HG03196 (cell line): ENCODE results near the gene PRDM5.
"Not testable (repeated sequence)": the region's sequence is repeated elsewhere in the genome, so short reads cannot be mapped to it uniquely, and the experiment has no call there.

Source experiments
- ATAC-seq: cut with Tn5 transposase; IDR thresholded peaks from one replicate; pipeline ENCODE4 v1.9.1; 2021; ENCODE audit not compliant: unreplicated experiment

PRDM5 gene

DNA sequence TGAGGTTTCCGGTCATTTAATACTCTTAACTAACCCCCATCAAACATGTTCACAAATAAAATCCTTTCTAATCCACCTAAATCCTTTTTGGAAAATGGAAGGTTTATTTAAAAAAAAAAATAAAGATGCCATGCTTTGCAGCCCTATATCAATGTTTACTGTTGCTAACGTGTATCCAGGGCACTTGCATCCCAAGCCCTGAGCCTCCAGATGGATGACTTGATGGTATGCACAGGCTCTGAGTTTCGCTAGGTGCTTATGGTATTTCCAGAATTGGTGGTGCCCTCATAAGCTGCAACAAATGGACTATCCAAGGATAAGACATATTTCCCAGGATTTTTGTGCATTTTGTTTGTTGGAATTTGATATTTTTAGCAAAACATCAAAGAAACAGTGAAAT, 257.7 kb downstream of the PRDM5 start:
- ATAC-seq, result no peak

DNA sequence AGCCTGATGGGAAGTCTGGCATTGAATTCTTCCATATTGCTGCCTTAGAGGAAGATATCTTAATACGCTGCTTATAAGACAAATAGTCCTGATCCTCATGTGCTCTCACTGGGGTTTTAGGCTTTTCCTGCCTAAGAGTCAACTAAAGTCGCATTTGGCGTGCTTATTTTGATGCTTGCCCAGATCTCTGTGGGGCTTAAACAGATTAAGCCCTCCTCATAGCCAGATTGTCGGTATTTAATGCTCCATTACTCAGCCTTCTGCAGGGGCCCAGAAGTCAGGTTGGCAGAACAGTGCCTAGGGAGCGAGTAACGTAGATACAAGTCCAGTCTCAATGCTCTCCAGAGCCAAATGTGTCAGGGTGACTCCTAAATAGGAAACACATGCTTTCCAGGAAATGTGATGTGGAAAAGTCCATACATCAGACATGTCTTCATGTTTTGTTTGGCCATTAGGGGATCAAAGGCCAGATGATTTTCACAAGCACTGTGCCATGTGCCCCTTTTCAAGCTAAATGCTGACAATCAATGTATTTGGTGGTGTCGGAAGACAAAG, 262.8 kb downstream of the PRDM5 start:
- ATAC-seq, result no peak

GRCh38 chr4:120658772-120659171, 263.8 kb downstream of the PRDM5 start:
- ATAC-seq, result no peak

- ATAC-seq, result no peak
These were observed 268.5 kb downstream of the PRDM5 start for GRCh38 chr4:120653804-120654573.

- ATAC-seq, result not testable (repeated sequence)
These were observed 274.2 kb downstream of the PRDM5 start for GRCh38 chr4:120648336-120648735.
